Measurements from ENCODE around the gene C1orf74.

- TF ChIP-seq CTCF (IDR thresholded peaks at IDR 0.05; ENCODE audit: insufficient read depth, low read depth, low read length) (no peak), EZH2 (IDR thresholded peaks at IDR 0.05; ENCODE audit: insufficient read depth, low read length) (no peak)
Observed at GRCh38 chr1:209767706-209768105, 16.7 kb downstream of the C1orf74 start.

All from astrocyte (in vitro differentiated cells and primary cell).